ENCODE data around the gene PPTC7. TPM values are rescaled to one million over a fixed set of nuclear protein-coding genes. Genes with fewer than 3 reads are reported as not detected.
A peak's percentile ranks its signal among the peaks of the same experiment; 100 is the strongest.

The PPTC7 gene
- 18.9 TPM for polyA plus RNA-seq (2012; ENCODE audit: low read depth, missing spikeins)

DNA sequence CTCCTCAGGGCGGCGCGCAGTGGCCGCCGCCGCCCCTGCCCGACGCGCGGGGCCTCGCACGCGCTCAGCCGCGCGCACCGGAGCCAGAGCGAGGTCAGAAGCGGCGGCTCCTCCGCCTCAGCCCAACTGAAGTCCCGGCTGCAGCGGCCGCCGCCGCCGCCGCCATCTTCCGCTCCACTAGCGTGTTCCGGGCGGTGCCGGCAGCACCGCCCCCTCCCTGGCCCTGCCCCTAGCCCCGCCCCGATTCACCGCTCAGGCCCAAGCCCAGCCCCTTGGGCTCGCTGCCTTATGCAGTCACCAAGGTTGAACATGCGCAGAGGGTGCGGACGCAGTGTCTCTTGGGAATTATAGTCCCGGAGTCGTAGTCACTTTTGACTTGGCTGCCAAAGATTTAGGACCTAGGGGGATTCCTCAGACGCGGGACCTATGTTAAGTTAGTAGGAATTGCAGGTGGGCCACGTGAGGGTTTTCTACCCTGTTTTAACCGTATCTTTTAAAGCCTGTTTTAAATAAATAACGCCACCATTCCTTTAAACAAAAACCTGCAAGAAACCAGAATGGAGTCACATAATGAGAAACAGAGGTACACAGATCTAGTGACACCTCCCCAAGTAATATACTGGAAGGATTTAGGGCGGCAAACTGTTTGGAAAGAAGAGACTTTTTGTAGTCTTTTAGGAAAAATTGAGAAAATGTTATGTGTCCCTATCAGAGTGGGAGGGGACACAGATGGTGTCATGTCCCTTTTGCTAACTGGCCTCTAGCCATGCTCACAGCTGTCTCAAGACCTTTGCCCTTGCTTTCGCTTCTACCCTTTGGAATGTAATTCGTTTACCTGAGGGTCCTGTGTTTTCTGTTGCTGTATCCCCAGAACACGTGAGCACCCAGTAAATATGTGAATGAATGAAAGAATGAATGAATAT lies at the start of gene PPTC7:
Gene PPTC7 (minus strand): TSS at position 182 of the 923 bp plus-strand sequence. CDS start 287 bp downstream, outside the sequence.
- TF ChIP-seq TAF1 (IDR thresholded peaks at IDR 0.05; ENCODE audit: low read depth, low read length) (peak; percentile 78), POLR2A (IDR thresholded peaks at IDR 0.05; ENCODE audit: low read depth, low read length) (peak; percentile 63; the same call in 1 of the 2 replicates), POLR2AphosphoS5 (IDR thresholded peaks at IDR 0.05; ENCODE audit: low read depth, low read length) (peak; percentile 41; the same call in 1 of the 2 replicates), POU2F2 (IDR thresholded peaks at IDR 0.05; ENCODE audit: low read depth, low read length) (no peak)
- FAIRE-seq (peak; percentile 98), DNase-seq (ENCODE audit: insufficient read length, low spot score) (peak; percentile 72)

- FAIRE-seq (peak; percentile 81), DNase-seq (ENCODE audit: insufficient read length, low spot score) (no peak)
- TF ChIP-seq POLR2A (IDR thresholded peaks at IDR 0.05; ENCODE audit: low read depth, low read length) (no peak), SPI1 (IDR thresholded peaks at IDR 0.05; ENCODE audit: low read depth, low read length) (no peak), TAF1 (IDR thresholded peaks at IDR 0.05; ENCODE audit: low read depth, low read length) (no peak), PAX5 (IDR thresholded peaks at IDR 0.05; ENCODE audit: insufficient read depth, low read length, severe bottlenecking) (no peak), POU2F2 (IDR thresholded peaks at IDR 0.05; ENCODE audit: low read depth, low read length) (no peak), POLR2AphosphoS5 (IDR thresholded peaks at IDR 0.05; ENCODE audit: low read depth, low read length) (no peak)
Observed at GRCh38 chr12:110627500-110628195, 44.5 kb upstream of the PPTC7 start.

DNA sequence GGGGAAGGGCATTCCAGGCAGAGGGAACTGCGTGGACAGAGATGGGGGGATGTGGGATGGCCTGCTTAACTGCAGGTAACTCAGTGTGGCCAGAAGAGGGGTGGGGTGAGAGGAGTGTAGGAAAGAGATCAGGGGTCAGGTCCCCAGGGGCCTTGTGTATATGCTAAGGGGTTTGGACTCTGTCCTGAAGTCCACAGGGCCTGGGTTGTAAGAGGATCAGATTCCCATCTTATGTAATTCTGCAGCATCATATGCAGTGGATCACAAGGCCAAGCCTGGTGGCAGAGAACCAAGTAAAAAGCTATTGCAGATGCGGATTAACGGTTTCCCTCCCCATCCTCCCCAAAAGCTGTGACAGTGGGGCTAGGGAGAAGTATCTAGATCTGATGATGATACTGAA lies 39.5 kb upstream of the PPTC7 start:
- DNase-seq (ENCODE audit: insufficient read length, low spot score) (no peak), FAIRE-seq (no peak)
- TF ChIP-seq TAF1 (IDR thresholded peaks at IDR 0.05; ENCODE audit: low read depth, low read length) (no peak), SPI1 (IDR thresholded peaks at IDR 0.05; ENCODE audit: low read depth, low read length) (no peak), POU2F2 (IDR thresholded peaks at IDR 0.05; ENCODE audit: low read depth, low read length) (no peak), PAX5 (IDR thresholded peaks at IDR 0.05; ENCODE audit: insufficient read depth, low read length, severe bottlenecking) (no peak), POLR2AphosphoS5 (IDR thresholded peaks at IDR 0.05; ENCODE audit: low read depth, low read length) (no peak), POLR2A (IDR thresholded peaks at IDR 0.05; ENCODE audit: low read depth, low read length) (no peak)

DNA sequence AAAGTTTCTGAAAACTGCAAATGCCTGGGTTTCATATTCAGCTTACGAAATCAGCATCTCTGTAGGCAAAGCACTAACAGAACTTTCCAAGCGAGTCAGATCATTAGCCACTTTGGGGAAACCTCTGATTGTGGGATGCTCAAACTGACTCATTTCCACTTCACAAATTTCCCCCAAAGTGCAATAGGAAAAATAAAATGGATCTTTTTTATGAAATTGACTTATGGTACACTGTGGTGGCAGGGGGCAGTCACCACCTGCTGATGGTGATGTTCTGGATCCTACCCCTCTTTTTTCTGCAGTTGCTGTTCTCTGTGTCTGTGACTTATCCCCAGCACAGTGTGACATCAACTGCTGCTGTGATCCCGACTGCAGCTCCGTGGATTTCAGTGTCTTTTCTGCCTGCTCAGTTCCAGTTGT lies 36.4 kb upstream of the PPTC7 start:
- DNase-seq (ENCODE audit: insufficient read length, low spot score) (no peak), FAIRE-seq (peak; percentile 93)
- TF ChIP-seq TAF1 (IDR thresholded peaks at IDR 0.05; ENCODE audit: low read depth, low read length): no peak
- TF ChIP-seq PAX5 (IDR thresholded peaks at IDR 0.05; ENCODE audit: insufficient read depth, low read length, severe bottlenecking): no peak
- TF ChIP-seq POLR2AphosphoS5 (IDR thresholded peaks at IDR 0.05; ENCODE audit: low read depth, low read length): no peak
- 0 out of 2 replicates have a peak, but pooled peaks have one; percentile 11 for TF ChIP-seq POU2F2 (IDR thresholded peaks at IDR 0.05; ENCODE audit: low read depth, low read length)
- 0 out of 2 replicates have a peak, but pooled peaks have one; percentile 9 for TF ChIP-seq POLR2A (IDR thresholded peaks at IDR 0.05; ENCODE audit: low read depth, low read length)
- TF ChIP-seq SPI1 (IDR thresholded peaks at IDR 0.05; ENCODE audit: low read depth, low read length): peak; percentile 23; the same call in 1 of the 2 replicates

DNA sequence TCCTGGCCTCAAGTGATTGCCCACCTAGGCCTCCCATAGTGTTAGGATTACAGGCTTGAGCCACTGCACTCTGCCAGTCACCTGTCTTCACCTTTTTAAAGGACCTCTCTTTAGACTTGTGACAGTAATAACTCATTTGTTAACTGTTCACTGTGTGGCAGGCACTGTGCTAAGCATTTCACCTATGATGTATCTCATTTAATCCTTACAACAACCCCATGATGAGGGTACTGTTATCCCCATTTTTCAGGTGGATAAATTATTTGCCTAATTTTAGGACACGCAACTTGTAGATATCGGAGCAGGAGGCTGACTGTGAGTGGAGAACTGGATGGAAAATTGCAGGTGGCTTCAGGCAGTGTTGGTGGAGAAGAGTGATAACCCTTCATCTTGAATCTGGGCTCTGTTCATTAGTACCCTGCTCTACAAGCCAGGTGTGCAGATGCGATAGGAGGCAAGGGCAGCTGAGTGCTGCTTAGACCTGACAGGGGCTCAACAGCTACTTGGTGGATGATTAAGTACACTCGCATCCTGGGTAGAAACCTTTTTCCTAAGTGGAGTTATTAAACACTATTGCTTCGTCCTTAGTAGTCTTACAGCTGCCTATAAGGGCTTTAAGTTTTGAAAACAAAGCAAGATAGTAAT lies 33.5 kb upstream of the PPTC7 start:
- no peak for TF ChIP-seq SPI1 (IDR thresholded peaks at IDR 0.05; ENCODE audit: low read depth, low read length)
- TF ChIP-seq POU2F2 (IDR thresholded peaks at IDR 0.05; ENCODE audit: low read depth, low read length): no peak
- no peak for TF ChIP-seq POLR2A (IDR thresholded peaks at IDR 0.05; ENCODE audit: low read depth, low read length)
- no peak for TF ChIP-seq POLR2AphosphoS5 (IDR thresholded peaks at IDR 0.05; ENCODE audit: low read depth, low read length)
- TF ChIP-seq PAX5 (IDR thresholded peaks at IDR 0.05; ENCODE audit: insufficient read depth, low read length, severe bottlenecking): no peak
- TF ChIP-seq TAF1 (IDR thresholded peaks at IDR 0.05; ENCODE audit: low read depth, low read length): no peak
- FAIRE-seq: no peak
- DNase-seq (ENCODE audit: insufficient read length, low spot score): no peak

DNA sequence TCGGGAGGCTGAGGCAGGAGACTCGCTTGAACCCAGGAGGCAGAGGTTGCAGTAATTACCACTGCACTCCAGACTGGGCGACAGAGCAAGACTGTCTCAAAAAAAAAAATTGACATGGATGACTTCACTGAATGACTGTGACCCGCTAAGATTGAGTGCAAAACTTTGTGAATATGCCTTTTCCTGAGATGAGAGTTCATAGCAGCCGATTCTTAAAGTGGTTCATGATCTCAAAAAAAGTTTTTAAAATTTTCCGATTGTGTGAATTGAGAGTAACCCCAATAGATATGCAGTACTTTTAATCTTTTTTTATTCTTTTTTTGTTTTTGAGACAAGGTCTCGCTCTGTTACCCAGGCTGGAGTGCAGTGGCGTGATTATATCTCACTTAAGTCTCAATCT lies 32.1 kb upstream of the PPTC7 start:
- FAIRE-seq (no peak), DNase-seq (ENCODE audit: insufficient read length, low spot score) (no peak)
- no peak for TF ChIP-seq SPI1 (IDR thresholded peaks at IDR 0.05; ENCODE audit: low read depth, low read length)
- no peak for TF ChIP-seq POLR2AphosphoS5 (IDR thresholded peaks at IDR 0.05; ENCODE audit: low read depth, low read length)
- TF ChIP-seq POLR2A (IDR thresholded peaks at IDR 0.05; ENCODE audit: low read depth, low read length): no peak
- TF ChIP-seq PAX5 (IDR thresholded peaks at IDR 0.05; ENCODE audit: insufficient read depth, low read length, severe bottlenecking): no peak
- no peak for TF ChIP-seq POU2F2 (IDR thresholded peaks at IDR 0.05; ENCODE audit: low read depth, low read length)
- TF ChIP-seq TAF1 (IDR thresholded peaks at IDR 0.05; ENCODE audit: low read depth, low read length): no peak

DNA sequence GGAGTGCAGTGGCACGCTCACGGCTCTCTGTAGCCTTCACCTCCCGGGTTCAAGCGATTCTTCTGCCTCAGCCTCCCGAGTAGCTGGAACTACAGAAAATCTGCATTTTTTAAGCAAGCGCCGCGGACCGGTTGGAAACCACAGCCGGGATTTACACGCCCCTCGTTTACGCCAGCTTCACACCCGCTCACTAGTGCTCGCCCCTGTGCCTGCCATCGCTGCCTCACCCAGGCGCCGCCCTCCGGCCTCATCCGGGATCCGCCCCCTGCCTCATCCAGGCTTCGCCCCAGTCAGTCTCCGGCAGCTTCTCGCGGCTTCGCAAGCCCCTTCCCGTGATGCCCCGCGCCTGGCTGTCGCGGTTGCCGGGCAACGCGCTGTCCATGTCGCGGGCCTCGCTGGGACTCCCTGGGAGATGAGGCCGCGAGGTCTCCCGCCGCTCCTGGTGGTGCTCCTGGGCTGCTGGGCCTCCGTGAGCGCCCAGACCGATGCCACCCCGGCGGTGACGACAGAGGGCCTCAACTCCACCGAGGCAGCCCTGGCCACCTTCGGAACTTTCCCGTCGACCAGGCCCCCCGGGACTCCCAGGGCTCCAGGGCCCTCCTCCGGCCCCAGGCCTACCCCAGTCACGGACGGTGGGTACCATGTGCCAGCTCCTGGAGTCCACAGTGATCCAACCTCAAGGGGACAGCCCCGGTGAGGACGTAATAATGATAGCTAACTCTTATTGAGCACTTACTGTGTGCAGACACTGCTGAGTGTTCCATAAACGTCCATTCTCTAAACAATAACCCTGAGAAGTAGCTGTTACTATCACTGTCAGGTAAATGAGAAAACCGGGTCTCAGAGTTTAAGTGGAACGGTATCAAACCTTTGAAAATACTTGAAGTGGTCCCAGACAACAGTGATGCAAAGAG lies 30.9 kb upstream of the PPTC7 start, which contains the start of gene TCTN1:
Gene TCTN1 (plus strand): TSS at position 359 of the 914 bp plus-strand sequence. CDS start 54 bp downstream, at position 413.
- peak; percentile 89 for DNase-seq (ENCODE audit: insufficient read length, low spot score)
- peak; percentile 65; the same call in 1 of the 2 replicates for TF ChIP-seq POU2F2 (IDR thresholded peaks at IDR 0.05; ENCODE audit: low read depth, low read length)
- peak; percentile 80 for TF ChIP-seq POLR2A (IDR thresholded peaks at IDR 0.05; ENCODE audit: low read depth, low read length)
- peak; percentile 78 for TF ChIP-seq TAF1 (IDR thresholded peaks at IDR 0.05; ENCODE audit: low read depth, low read length)
- TF ChIP-seq PAX5 (IDR thresholded peaks at IDR 0.05; ENCODE audit: insufficient read depth, low read length, severe bottlenecking): no peak
- no peak for TF ChIP-seq SPI1 (IDR thresholded peaks at IDR 0.05; ENCODE audit: low read depth, low read length)
- peak; percentile 77 for TF ChIP-seq POLR2AphosphoS5 (IDR thresholded peaks at IDR 0.05; ENCODE audit: low read depth, low read length)
- FAIRE-seq: peak; percentile 97

Measured in GM12891 (cell line).